H9 (cell line): ENCODE measurements around the gene PLB1. TPM values are rescaled to one million over a fixed set of nuclear protein-coding genes. Genes with fewer than 3 reads are reported as not detected.

Source experiments
- DNase-seq: peaks from one replicate; pipeline ENCODE4 v3.0.0-alpha.2; 2017
- H2AFZ ChIP-seq: one replicate; pipeline ENCODE4 v1.6.1; 2013; ENCODE audit warnings: mild to moderate bottlenecking, low read length, control low read depth, moderate library complexity
- H2AK5ac ChIP-seq: 2 replicates; pipeline ENCODE4 v1.6.1; 2013; ENCODE audit warnings: low read length, control low read depth, mixed read lengths; ENCODE audit not compliant: insufficient read length
- H2BK120ac ChIP-seq: one replicate; pipeline ENCODE4 v1.6.1; 2013; ENCODE audit warnings: low read depth, mild to moderate bottlenecking, low read length, control low read depth, inconsistent platforms; ENCODE audit not compliant: poor library complexity, severe bottlenecking
- H2BK12ac ChIP-seq: 2 replicates; pipeline ENCODE4 v1.6.1; 2013; ENCODE audit warnings: low read length, control low read depth, mixed read lengths, low read depth; ENCODE audit not compliant: insufficient read length
- H2BK15ac ChIP-seq: 2 replicates; pipeline ENCODE4 v1.6.1; 2013; ENCODE audit warnings: low read depth, low read length, control low read depth
- H2BK20ac ChIP-seq: one replicate; pipeline ENCODE4 v1.6.1; 2013; ENCODE audit warnings: low read depth, mild to moderate bottlenecking, low read length, control low read depth, inconsistent platforms; ENCODE audit not compliant: poor library complexity, severe bottlenecking
- H2BK5ac ChIP-seq: 2 replicates; pipeline ENCODE4 v1.6.1; 2013; ENCODE audit warnings: low read length, control low read depth, mixed read lengths; ENCODE audit not compliant: insufficient read length
- H3K14ac ChIP-seq: 2 replicates; pipeline ENCODE4 v1.6.1; 2013; ENCODE audit warnings: low read length, control low read depth; ENCODE audit not compliant: insufficient read depth
- H3K18ac ChIP-seq: 2 replicates; pipeline ENCODE4 v1.6.1; 2013; ENCODE audit warnings: low read depth, mild to moderate bottlenecking, mixed read lengths, low read length, control low read depth; ENCODE audit not compliant: insufficient read length
- H3K23ac ChIP-seq: 2 replicates; pipeline ENCODE4 v1.6.1; 2013; ENCODE audit warnings: low read length, control low read depth, mixed read lengths, low read depth; ENCODE audit not compliant: insufficient read length
- H3K23me2 ChIP-seq: 2 replicates; pipeline ENCODE4 v1.6.1; 2013; ENCODE audit warnings: low read depth, mild to moderate bottlenecking, mixed read lengths, low read length, control low read depth; ENCODE audit not compliant: insufficient read length, poor library complexity, severe bottlenecking
- H3K27ac ChIP-seq: 2 replicates; pipeline ENCODE4 v1.5.1; 2013; ENCODE audit warnings: low read length, control low read depth, mixed read lengths, low read depth; ENCODE audit not compliant: insufficient read length
- H3K27me3 ChIP-seq: 2 replicates; pipeline ENCODE4 v1.6.1; 2013; ENCODE audit warnings: low read length, control low read depth, inconsistent platforms; ENCODE audit not compliant: insufficient read depth
- H3K4ac ChIP-seq: 2 replicates; pipeline ENCODE4 v1.6.1; 2013; ENCODE audit warnings: low read depth, mild to moderate bottlenecking, control low read depth, inconsistent platforms, low read length, moderate library complexity
- H3K4me1 ChIP-seq: 2 replicates; pipeline ENCODE4 v1.6.1; 2013; ENCODE audit warnings: low read length, control low read depth, inconsistent platforms; ENCODE audit not compliant: insufficient read depth
- H3K4me2 ChIP-seq: 2 replicates; pipeline ENCODE4 v1.6.1; 2013; ENCODE audit warnings: low read length, control low read depth, mixed read lengths; ENCODE audit not compliant: insufficient read length, insufficient read depth
- H3K56ac ChIP-seq: 2 replicates; pipeline ENCODE4 v1.6.1; 2013; ENCODE audit warnings: low read depth, mild to moderate bottlenecking, mixed read lengths, low read length, control low read depth; ENCODE audit not compliant: insufficient read length
- H3K79me1 ChIP-seq: 2 replicates; pipeline ENCODE4 v1.6.1; 2013; ENCODE audit warnings: low read depth, mild to moderate bottlenecking, moderate library complexity, low read length, control low read depth, inconsistent platforms; ENCODE audit not compliant: insufficient read depth, poor library complexity, severe bottlenecking
- H3K79me2 ChIP-seq: 2 replicates; pipeline ENCODE4 v1.6.1; 2013; ENCODE audit warnings: low read length, control low read depth, inconsistent platforms; ENCODE audit not compliant: insufficient read depth
- H3K9ac ChIP-seq: 2 replicates; pipeline ENCODE4 v1.6.1; 2013; ENCODE audit warnings: low read length, control low read depth, mixed read lengths; ENCODE audit not compliant: insufficient read length; ENCODE audit errors: extremely low read depth
- H3K9me3 ChIP-seq: one replicate; pipeline ENCODE4 v1.6.1; 2013; ENCODE audit warnings: low read depth, low read length, inconsistent platforms; ENCODE audit not compliant: control insufficient read depth
- H3T11ph ChIP-seq: one replicate; pipeline ENCODE4 v1.6.1; 2013; ENCODE audit warnings: mild to moderate bottlenecking, low read length, control low read depth, inconsistent platforms
- H4K20me1 ChIP-seq: one replicate; pipeline ENCODE4 v1.6.1; 2013; ENCODE audit not compliant: control insufficient read depth, insufficient read length, insufficient read depth
- H4K5ac ChIP-seq: 2 replicates; pipeline ENCODE4 v1.6.1; 2013; ENCODE audit warnings: low read depth, mild to moderate bottlenecking, mixed read lengths, low read length, control low read depth; ENCODE audit not compliant: insufficient read length
- H4K8ac ChIP-seq: replicated peaks from 2 replicates; pipeline ENCODE4 v1.6.1; 2013; ENCODE audit warnings: low read length, control low read depth, mixed read lengths, low read depth; ENCODE audit not compliant: insufficient read length
- H4K91ac ChIP-seq: 2 replicates; pipeline ENCODE4 v1.6.1; 2013; ENCODE audit warnings: low read depth, mild to moderate bottlenecking, moderate library complexity, mixed read lengths, low read length, control low read depth; ENCODE audit not compliant: insufficient read length
- H3K27ac Mint-ChIP-seq, 3 experiments: 2 replicates in 2 of 3; 3 replicates in 1 of 3; pipeline ENCODE4 v1.8.0; 2020 to 2021; ENCODE audit warnings: mixed read lengths in 3 of 3, mild to moderate bottlenecking in 1 of 3, moderate library complexity in 1 of 3
- H3K27me3 Mint-ChIP-seq: 2 replicates; pipeline ENCODE4 v1.8.0; 2021; ENCODE audit warnings: low read depth, mild to moderate bottlenecking, moderate library complexity, mixed read lengths
- H3K36me3 Mint-ChIP-seq, 3 experiments: 2 replicates in 2 of 3; 3 replicates in 1 of 3; pipeline ENCODE4 v1.8.0; 2020 to 2021; ENCODE audit warnings: low read depth in 3 of 3, mixed read lengths in 3 of 3; ENCODE audit not compliant: insufficient read depth in 1 of 3
- H3K4me1 Mint-ChIP-seq, 2 experiments: 2 replicates each; pipeline ENCODE4 v1.8.0; 2020; ENCODE audit warnings: mixed read lengths in 2 of 2
- H3K4me3 Mint-ChIP-seq, 2 experiments: 2 replicates in 1 of 2; 3 replicates in 1 of 2; pipeline ENCODE4 v1.8.0; 2020 to 2021; ENCODE audit warnings: mild to moderate bottlenecking in 2 of 2, mixed read lengths in 2 of 2, moderate library complexity in 1 of 2
- H3K9me3 Mint-ChIP-seq, 2 experiments: 2 replicates in 1 of 2; 3 replicates in 1 of 2; pipeline ENCODE4 v1.8.0; 2020; ENCODE audit warnings: mild to moderate bottlenecking in 2 of 2, mixed read lengths in 2 of 2, moderate library complexity in 1 of 2
- WGBS: extraction: QIAGEN DNeasy Blood & Tissue Kit; methylation state at CpG from one replicate; pipeline ENCODE4 v1.1.7; 2013; ENCODE audit warnings: missing lambda C conversion rate, low lambda C conversion rate, mixed read lengths; ENCODE audit not compliant: insufficient read length; ENCODE audit errors: extremely low coverage; 5-methylcytosine and 5-hydroxymethylcytosine counted together
- total RNA-seq: library from RNA; stranded (reverse); gene quantifications from 2 replicates; pipeline ENCODE4 v1.2.1, GENCODE V29; 2021
- TF ChIP-seq, protein P1 (sequence below): fragments of 200-600 bp; sonication (generic); conservative IDR thresholded peaks from 3 replicates; pipeline ENCODE4 v1.8.0; 2021; ENCODE audit warnings: antibody characterized with exemption, mild to moderate bottlenecking

PLB1 gene
- total RNA-seq, 1 experiment from 2014 or later: not detected

- H3K4me3 Mint-ChIP-seq: no peak overlapping the region
- Histone ChIP-seq H3K23me2 (no peaks in the 10 kb centered on the region), H2BK5ac (no peak overlapping the region), H2BK15ac (no peak overlapping the region), H4K91ac (no peak overlapping the region), H3K14ac (no peak overlapping the region), H3K23ac (no peak overlapping the region), H3K4ac (no peak overlapping the region), H3K9ac (no peak overlapping the region), H4K20me1 (no peaks in the 10 kb centered on the region), H3K27me3 (no peaks in the 10 kb centered on the region), H2AK5ac (no peak overlapping the region), H3K79me2 (no peaks in the 10 kb centered on the region), H3K79me1 (no peaks in the 10 kb centered on the region), H4K5ac (no peak overlapping the region), H3K27ac (no peak overlapping the region), H2BK12ac (no peak overlapping the region), H3K9me3 (no peaks in the 10 kb centered on the region), H3K4me2 (no peak overlapping the region), H3K56ac (no peak overlapping the region), H2BK20ac (no peak overlapping the region), H3K4me1 (no peaks in the 10 kb centered on the region), H2AFZ (no peak overlapping the region), H4K8ac (no peak overlapping the region), H2BK120ac (no peak overlapping the region), H3T11ph (no peak overlapping the region), H3K18ac (no peak overlapping the region)
- TF ChIP-seq, protein P1, sequence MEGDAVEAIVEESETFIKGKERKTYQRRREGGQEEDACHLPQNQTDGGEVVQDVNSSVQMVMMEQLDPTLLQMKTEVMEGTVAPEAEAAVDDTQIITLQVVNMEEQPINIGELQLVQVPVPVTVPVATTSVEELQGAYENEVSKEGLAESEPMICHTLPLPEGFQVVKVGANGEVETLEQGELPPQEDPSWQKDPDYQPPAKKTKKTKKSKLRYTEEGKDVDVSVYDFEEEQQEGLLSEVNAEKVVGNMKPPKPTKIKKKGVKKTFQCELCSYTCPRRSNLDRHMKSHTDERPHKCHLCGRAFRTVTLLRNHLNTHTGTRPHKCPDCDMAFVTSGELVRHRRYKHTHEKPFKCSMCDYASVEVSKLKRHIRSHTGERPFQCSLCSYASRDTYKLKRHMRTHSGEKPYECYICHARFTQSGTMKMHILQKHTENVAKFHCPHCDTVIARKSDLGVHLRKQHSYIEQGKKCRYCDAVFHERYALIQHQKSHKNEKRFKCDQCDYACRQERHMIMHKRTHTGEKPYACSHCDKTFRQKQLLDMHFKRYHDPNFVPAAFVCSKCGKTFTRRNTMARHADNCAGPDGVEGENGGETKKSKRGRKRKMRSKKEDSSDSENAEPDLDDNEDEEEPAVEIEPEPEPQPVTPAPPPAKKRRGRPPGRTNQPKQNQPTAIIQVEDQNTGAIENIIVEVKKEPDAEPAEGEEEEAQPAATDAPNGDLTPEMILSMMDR: no peak
- peaks cover 2% of the 10 kb centered on the region for H3K27me3 Mint-ChIP-seq
- H3K9me3 Mint-ChIP-seq: no peaks in the 10 kb centered on the region
- no peak for DNase-seq
- H3K27ac Mint-ChIP-seq: no peak overlapping the region
- H3K4me1 Mint-ChIP-seq: peaks cover under 1 to 4% of the 10 kb centered on the region in 2 experiments; a peak in 2 of 4 replicates
- H3K36me3 Mint-ChIP-seq: no peaks in the 10 kb centered on the region; a peak in 1 of 7 replicates
- no CpG with 5 or more reads among the region's 2 CpGs for WGBS
These were observed 117.3 kb downstream of the PLB1 start for GRCh38 chr2:28613186-28613585.
